Mammary epithelial cell (primary cell): ENCODE results near the gene MYL12B.

Experiments used
- CTCF ChIP-seq, 2 donors: IDR thresholded peaks in 1 of 2; conservative IDR thresholded peaks in 1 of 2; 2 replicates each; pipeline ENCODE4 v1.5.1; 2011 to 2012; ENCODE audit warnings: inconsistent platforms in 2 of 2, low read length in 2 of 2, mild to moderate bottlenecking in 2 of 2, control low read depth in 1 of 2, low read depth in 1 of 2; ENCODE audit not compliant: insufficient read depth in 1 of 2; ENCODE audit errors: extremely low read depth in 1 of 2
- EZH2 ChIP-seq: IDR thresholded peaks from 2 replicates; pipeline ENCODE4 v1.6.1; 2012; ENCODE audit warnings: low read length, inconsistent platforms, borderline replicate concordance

- TF ChIP-seq CTCF (conservative IDR thresholded peaks at IDR 0.05 in 1 of 2, IDR thresholded peaks at IDR 0.05 in 1 of 2; ENCODE audit: extremely low read depth in 1 of 2, insufficient read depth in 1 of 2, low read depth in 1 of 2, low read length in 2 of 2), result no peak
- no peak for TF ChIP-seq EZH2
Observed at GRCh38 chr18:3223356-3223755, 38.6 kb upstream of the MYL12B start.
